Measurements from ENCODE around the gene QRFP. TPM values are rescaled to one million over a fixed set of nuclear protein-coding genes. Genes with fewer than 3 reads are reported as not detected.

Gene QRFP
- total RNA-seq, 4 donors from 2014 or later, result not detected

DNA sequence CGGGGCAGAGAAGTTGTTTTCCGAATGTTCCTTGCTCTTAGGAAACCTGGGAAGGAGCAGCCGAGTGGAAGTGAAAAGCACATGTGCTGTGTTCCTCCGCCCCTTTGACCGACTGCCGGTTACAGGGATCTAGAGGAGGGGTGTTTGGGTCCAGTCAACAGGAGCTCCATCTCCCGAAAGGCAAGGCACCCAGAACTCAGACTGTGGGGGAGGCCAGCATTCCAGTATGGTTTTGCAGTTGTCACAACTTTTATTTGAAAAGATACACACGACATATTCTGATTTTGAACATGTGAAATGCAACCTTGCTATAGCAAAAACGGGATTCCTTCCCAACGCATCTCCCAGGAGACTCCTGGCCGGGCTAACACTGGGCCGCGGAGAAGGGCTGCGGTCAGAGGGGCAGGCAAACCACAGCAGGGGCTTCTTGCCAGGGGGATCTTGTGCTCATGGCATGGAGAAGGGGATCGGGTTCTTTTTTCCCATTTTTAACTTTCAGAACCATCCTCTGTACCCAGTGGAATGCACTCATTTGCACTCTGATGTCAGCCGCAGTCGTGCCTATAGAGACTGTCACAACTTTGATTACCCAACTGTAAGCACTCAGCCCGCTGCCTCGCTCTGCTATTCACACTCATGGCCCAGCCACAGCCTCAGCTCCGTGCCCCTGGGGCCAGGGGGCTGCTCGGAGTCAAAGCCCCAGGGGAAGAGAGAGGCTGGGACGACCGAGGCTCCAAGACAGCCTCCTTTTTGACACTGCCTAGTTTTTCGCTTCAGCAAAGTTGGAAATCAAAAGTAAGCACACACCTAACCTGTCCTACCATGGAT is 3.9 kb downstream of the QRFP start:
- no peak for TF ChIP-seq POLR2AphosphoS5 (IDR thresholded peaks at IDR 0.05)
- TF ChIP-seq EP300 (IDR thresholded peaks at IDR 0.05), result no peak
- no peak for TF ChIP-seq CTCF (IDR thresholded peaks at IDR 0.05)
- no peak for TF ChIP-seq POLR2A (IDR thresholded peaks at IDR 0.05; ENCODE audit: low read depth)
- no peak for DNase-seq (ENCODE audit: extremely low spot score)

GRCh38 chr9:130891688-130892476 is 4.7 kb downstream of the QRFP start:
- Histone ChIP-seq H3K4me3 (no peak overlapping the region), H3K27ac (replicated peaks in 1 of 4) (no peak overlapping the region), H3K9me3 (no peaks in the 10 kb centered on the region), H3K27me3 (no peaks in the 10 kb centered on the region), H3K4me1 (peaks cover 13 to 69% (median 52%) of the 10 kb centered on the region in 4 donors), H3K36me3 (peaks cover 44 to 68% (median 64%) of the 10 kb centered on the region in 4 donors)
- no peak for TF ChIP-seq EP300 (IDR thresholded peaks at IDR 0.05)
- TF ChIP-seq POLR2AphosphoS5 (IDR thresholded peaks at IDR 0.05), result no peak
- TF ChIP-seq POLR2A (IDR thresholded peaks at IDR 0.05; ENCODE audit: low read depth), result no peak
- TF ChIP-seq CTCF (IDR thresholded peaks at IDR 0.05), result no peak
- intact Hi-C loops (cut with DNase I), result loop anchor here (10.0 kb wide), 1 partner anchor 153 kb away; no protein-coding TSS in a partner anchor
- 78% methylated on average over 18 of the region's 18 CpGs for WGBS
- DNase-seq (ENCODE audit: extremely low spot score), result no peak

More for the DNA sequence above, 3.9 kb downstream of the QRFP start:
- intact Hi-C loops (cut with DNase I), result loop anchor here (10.0 kb wide), 1 partner anchor 152 kb away; no protein-coding TSS in a partner anchor
- Histone ChIP-seq H3K36me3 (peaks cover 38 to 60% (median 56%) of the 10 kb centered on the region in 4 donors), H3K27ac (replicated peaks in 1 of 4) (peak overlapping the region in 1 of 4 donors; percentile 56), H3K4me1 (peaks cover 13 to 61% (median 43%) of the 10 kb centered on the region in 4 donors), H3K9me3 (no peaks in the 10 kb centered on the region), H3K27me3 (peaks cover 0 to 7% (median 0%) of the 10 kb centered on the region in 4 donors), H3K4me3 (no peak overlapping the region)
- 82% methylated on average over 24 of the region's 24 CpGs for WGBS

DNA sequence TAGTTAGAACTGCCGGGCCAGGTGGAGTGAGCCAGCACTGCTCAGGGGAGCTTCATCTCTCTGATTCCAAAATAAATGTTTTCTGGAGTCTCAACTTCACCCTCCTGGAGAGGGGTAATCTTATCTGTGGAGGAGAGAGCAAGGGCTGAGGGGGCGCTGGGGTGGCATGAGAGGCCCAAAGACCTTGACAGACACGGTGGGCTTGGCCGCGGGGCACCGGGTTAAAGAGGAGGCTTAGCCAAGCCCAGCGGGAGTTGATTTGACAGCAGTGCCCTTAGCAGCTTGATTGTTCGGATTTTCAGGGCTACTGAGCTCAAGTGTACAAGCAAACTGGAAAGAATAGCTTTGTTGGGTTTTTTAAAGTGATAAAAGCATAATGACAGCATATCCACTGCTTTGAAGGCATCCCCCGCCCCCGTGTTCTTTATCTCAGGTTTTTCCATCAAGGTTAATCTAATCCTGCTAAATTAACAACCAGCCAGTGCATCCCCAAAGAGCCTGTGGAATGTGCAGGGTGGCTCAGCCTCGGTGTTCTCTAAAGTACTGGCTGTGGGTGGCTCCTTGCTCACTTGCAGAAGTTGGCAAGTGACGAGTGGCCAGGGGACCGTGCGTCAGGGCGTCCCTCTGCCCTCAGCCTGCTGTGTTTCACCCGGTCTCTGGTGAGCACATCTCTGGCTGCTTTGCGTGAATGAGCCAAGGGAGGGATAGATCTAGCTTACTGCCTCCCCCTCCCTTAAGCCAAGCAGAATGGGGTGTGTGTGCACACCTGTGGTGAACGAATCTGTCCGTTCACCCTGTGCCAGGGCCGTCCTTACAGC is 5.5 kb downstream of the QRFP start:
- Histone ChIP-seq H3K4me3 (no peak overlapping the region), H3K36me3 (peaks cover 48 to 76% (median 72%) of the 10 kb centered on the region in 4 donors), H3K27me3 (no peaks in the 10 kb centered on the region), H3K9me3 (no peaks in the 10 kb centered on the region), H3K27ac (replicated peaks in 1 of 4) (no peak overlapping the region), H3K4me1 (peaks cover 13 to 72% (median 57%) of the 10 kb centered on the region in 4 donors)
- WGBS, result 85% methylated on average over 16 of the region's 20 CpGs
- DNase-seq (ENCODE audit: extremely low spot score), result no peak
- TF ChIP-seq POLR2AphosphoS5 (IDR thresholded peaks at IDR 0.05) (no peak), CTCF (IDR thresholded peaks at IDR 0.05) (no peak), POLR2A (IDR thresholded peaks at IDR 0.05; ENCODE audit: low read depth) (no peak), EP300 (IDR thresholded peaks at IDR 0.05) (no peak)
- intact Hi-C loops (cut with DNase I), result loop anchor here (10.0 kb wide), 1 partner anchor 154 kb away; no protein-coding TSS in a partner anchor

DNA sequence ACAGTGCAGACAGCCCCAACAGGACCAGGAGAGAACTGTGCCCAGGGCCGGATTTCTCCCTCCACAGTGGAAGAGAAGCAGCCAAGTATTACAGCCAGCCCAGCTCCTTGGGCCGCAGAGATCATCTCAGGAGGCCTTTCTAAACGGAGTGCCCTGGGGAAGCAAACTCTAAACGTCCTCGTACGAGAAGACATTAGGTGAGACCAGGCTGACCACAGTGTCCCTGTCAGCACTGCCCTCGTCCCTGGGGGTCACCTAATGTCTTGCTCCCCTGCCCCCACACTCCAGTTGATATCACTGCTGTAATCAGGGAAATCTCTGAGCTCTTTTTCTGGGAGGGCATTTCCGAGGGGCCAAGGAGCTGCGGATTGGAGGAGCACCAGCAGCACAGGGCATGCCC is 6.5 kb downstream of the QRFP start:
- no peak for DNase-seq (ENCODE audit: extremely low spot score)
- intact Hi-C loops (cut with DNase I), result loop anchor here (10.0 kb wide), 1 partner anchor 155 kb away; no protein-coding TSS in a partner anchor
- H3K36me3 ChIP-seq, result peaks cover 58 to 85% (median 82%) of the 10 kb centered on the region in 4 donors

More for the DNA sequence above, 6.5 kb downstream of the QRFP start:
- whole genome bisulfite sequencing, result 90% methylated on average over 4 of the region's 9 CpGs
- TF ChIP-seq EP300 (IDR thresholded peaks at IDR 0.05) (no peak), POLR2A (IDR thresholded peaks at IDR 0.05; ENCODE audit: low read depth) (no peak)
- peaks cover 7 to 73% (median 57%) of the 10 kb centered on the region in 4 donors for H3K4me1 ChIP-seq
- H3K27ac ChIP-seq (replicated peaks in 1 of 4), result no peak overlapping the region
- H3K4me3 ChIP-seq, result no peak overlapping the region
- no peaks in the 10 kb centered on the region for H3K9me3 ChIP-seq
- no peaks in the 10 kb centered on the region for H3K27me3 ChIP-seq

Measured in esophagus muscularis mucosa (tissue), 4 donors.